ENCODE data around the gene PDZD7. TPM values are rescaled to one million over a fixed set of nuclear protein-coding genes. Genes with fewer than 3 reads are reported as not detected.

PDZD7 gene
- total RNA-seq, 1 donor from 2014 or later, result 0.26 TPM

DNA sequence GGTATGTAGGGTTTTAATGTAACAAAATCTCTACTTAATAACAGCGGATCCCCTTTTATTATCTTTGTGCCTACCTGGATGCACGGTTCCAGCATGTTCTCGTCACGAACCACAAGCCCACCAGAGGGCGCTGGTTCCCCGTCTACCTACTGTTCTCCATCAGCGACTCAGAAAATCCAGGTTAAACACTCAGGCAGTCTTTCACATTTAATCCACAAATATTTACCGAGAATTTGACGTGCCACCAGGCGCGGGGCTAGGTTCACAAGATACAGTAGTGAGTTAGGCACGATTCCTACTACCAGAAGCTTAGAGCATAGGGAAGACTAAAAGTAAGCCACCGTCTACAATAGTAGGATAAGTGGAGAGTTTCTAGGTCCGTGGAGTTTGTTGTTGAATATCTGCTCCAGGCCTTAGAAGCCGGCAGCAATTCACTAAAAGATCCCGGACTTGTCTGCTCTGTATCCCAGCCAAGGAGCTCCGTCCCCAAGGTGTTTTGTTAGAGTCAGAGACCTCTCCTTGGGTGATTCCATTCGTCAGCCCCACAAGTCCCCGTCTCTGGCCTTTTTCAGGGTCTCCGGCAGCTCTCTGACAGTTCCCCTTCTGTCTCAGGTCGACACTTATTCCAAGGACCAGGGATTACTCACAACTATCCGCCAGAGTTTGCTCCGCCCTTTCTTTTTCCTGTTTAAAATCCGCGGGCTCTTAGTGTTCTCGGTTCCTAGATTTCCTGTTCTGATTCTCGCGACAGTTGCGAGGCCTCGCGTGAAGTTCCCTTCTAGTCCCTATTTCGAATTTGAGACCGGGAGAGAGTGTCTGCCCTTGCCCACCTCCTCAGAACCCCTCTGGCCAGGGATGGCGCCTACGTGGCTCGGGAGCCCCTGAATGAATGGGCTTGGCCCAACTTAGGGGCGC lies 29.4 kb upstream of the PDZD7 start:
- TF ChIP-seq, protein P1, sequence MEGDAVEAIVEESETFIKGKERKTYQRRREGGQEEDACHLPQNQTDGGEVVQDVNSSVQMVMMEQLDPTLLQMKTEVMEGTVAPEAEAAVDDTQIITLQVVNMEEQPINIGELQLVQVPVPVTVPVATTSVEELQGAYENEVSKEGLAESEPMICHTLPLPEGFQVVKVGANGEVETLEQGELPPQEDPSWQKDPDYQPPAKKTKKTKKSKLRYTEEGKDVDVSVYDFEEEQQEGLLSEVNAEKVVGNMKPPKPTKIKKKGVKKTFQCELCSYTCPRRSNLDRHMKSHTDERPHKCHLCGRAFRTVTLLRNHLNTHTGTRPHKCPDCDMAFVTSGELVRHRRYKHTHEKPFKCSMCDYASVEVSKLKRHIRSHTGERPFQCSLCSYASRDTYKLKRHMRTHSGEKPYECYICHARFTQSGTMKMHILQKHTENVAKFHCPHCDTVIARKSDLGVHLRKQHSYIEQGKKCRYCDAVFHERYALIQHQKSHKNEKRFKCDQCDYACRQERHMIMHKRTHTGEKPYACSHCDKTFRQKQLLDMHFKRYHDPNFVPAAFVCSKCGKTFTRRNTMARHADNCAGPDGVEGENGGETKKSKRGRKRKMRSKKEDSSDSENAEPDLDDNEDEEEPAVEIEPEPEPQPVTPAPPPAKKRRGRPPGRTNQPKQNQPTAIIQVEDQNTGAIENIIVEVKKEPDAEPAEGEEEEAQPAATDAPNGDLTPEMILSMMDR (IDR thresholded peaks at IDR 0.05; ENCODE audit: insufficient read depth, low read length, severe bottlenecking), result peak; percentile 81
- Histone ChIP-seq H3K36me3 (ENCODE audit: control insufficient read depth, insufficient read depth, low read length) (no peaks in the 10 kb centered on the region), H3K4me3 (ENCODE audit: low read depth, low read length) (peak overlapping the region; percentile 97), H3K27me3 (ENCODE audit: control insufficient read depth, insufficient read depth, low read length) (peaks cover 2% of the 10 kb centered on the region)
- FAIRE-seq, result no peak
- DNase-seq (ENCODE audit: low read depth), result peak; percentile 93

DNA sequence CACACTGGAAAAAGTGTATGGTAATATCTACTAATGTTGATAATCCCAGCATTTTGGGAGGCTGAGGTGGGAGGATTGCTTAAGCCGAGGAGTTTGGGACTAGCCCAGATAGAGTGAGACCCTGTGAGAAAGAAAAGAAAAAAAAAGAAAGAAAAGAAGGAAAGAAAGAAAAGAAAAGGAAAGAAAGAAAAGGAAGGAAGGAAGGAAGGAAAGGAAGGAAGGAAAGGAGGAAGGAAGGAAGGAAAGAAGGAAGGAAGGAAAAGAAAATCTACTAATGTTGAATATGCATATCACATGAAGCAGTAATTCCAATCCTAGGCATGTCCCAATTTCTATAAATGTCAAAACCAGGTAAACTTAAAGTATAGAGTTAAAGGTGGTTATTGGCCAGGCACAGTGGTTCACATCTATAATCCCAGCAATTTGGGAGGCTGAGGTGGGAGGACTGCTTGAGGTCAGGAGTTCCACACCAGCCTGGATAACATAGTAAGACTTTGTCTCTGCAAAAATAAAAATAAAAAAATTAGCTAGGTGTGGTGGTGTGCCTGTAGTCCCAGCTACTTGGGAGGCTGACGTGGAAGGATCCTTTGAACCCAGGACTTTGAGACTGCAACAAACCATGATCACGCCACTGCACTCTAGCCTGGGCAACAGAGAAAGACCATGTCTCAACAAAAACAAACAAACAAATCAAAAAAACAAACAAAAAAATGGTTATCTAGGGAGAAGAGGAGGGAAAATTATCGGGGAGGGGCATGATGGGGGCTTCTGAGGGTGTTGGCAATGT lies 25.6 kb upstream of the PDZD7 start:
- TF ChIP-seq, protein P1 (IDR thresholded peaks at IDR 0.05; ENCODE audit: insufficient read depth, low read length, severe bottlenecking), result no peak

GRCh38 chr10:101055411-101055810 lies 24.5 kb upstream of the PDZD7 start:
- Histone ChIP-seq H3K36me3 (ENCODE audit: control insufficient read depth, insufficient read depth, low read length) (no peaks in the 10 kb centered on the region), H3K4me3 (ENCODE audit: low read depth, low read length) (no peak overlapping the region), H3K27me3 (ENCODE audit: control insufficient read depth, insufficient read depth, low read length) (no peaks in the 10 kb centered on the region)
- FAIRE-seq (no peak), DNase-seq (ENCODE audit: low read depth) (no peak)
- TF ChIP-seq, protein P1 (IDR thresholded peaks at IDR 0.05; ENCODE audit: insufficient read depth, low read length, severe bottlenecking), result no peak

More for the DNA sequence above, 25.6 kb upstream of the PDZD7 start:
- no peaks in the 10 kb centered on the region for H3K27me3 ChIP-seq (ENCODE audit: control insufficient read depth, insufficient read depth, low read length)
- H3K4me3 ChIP-seq (ENCODE audit: low read depth, low read length), result no peak overlapping the region
- H3K36me3 ChIP-seq (ENCODE audit: control insufficient read depth, insufficient read depth, low read length), result no peaks in the 10 kb centered on the region
- FAIRE-seq (no peak), DNase-seq (ENCODE audit: low read depth) (no peak)

GRCh38 chr10:101054876-101055275 lies 23.9 kb upstream of the PDZD7 start:
- no peak overlapping the region for H3K4me3 ChIP-seq (ENCODE audit: low read depth, low read length)
- FAIRE-seq, result no peak
- no peaks in the 10 kb centered on the region for H3K36me3 ChIP-seq (ENCODE audit: control insufficient read depth, insufficient read depth, low read length)
- no peaks in the 10 kb centered on the region for H3K27me3 ChIP-seq (ENCODE audit: control insufficient read depth, insufficient read depth, low read length)
- TF ChIP-seq, protein P1 (IDR thresholded peaks at IDR 0.05; ENCODE audit: insufficient read depth, low read length, severe bottlenecking), result no peak
- DNase-seq (ENCODE audit: low read depth), result no peak

DNA sequence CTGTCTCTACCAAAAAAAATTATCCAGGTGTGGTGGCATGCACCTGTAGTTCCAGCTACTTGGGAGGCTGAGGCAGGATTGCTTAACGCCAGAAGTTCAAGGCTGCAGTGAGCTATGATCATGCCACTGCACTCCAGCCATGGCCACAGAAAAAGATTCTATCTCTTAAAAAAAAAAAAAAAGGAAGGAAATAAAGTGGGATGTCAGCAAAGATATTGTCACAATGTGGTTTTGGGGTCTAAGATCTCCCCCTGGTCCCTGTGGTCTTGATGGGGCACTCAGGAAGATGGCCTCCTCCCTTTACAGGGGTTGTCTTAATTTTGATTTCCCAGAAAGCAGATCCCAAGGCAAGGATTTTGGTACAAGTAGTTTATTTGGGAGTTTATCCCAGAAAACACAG lies 23.4 kb upstream of the PDZD7 start:
- DNase-seq (ENCODE audit: low read depth) (no peak), FAIRE-seq (no peak)
- Histone ChIP-seq H3K36me3 (ENCODE audit: control insufficient read depth, insufficient read depth, low read length) (no peaks in the 10 kb centered on the region), H3K4me3 (ENCODE audit: low read depth, low read length) (no peak overlapping the region), H3K27me3 (ENCODE audit: control insufficient read depth, insufficient read depth, low read length) (peaks cover under 1% of the 10 kb centered on the region)
- TF ChIP-seq, protein P1 (IDR thresholded peaks at IDR 0.05; ENCODE audit: insufficient read depth, low read length, severe bottlenecking), result no peak
